ENCODE data around the gene ZNF584. TPM values are rescaled to one million over a fixed set of nuclear protein-coding genes. Genes with fewer than 3 reads are reported as not detected.

Gene ZNF584
- total RNA-seq, 2 donors from 2014 or later = 5.9 to 8.5 TPM

DNA sequence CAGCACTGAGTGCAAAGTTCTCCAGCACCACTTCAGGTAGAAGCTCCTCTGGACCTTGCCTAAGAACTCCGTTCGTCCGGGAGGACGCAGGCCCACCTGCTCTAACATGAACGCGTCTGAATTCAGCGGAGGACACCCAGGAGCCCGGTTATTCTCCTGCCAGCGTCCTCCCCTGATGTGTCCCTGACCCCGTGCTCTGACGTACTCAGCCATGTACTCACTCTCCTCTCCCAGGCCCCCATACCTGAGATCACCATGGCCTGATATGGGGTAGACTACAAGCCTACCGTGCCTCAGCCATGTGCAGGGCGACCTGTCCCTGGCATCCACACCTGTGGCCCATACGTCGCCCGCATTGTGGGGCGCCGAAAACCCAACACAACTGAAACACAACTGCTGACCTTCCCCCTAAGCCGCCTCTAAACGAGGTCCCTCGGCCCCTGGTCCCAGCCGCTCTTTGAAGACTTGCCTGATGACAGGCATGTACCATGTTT lies 744 bp upstream of the ZNF584 start:
- TF ChIP-seq, protein P1, sequence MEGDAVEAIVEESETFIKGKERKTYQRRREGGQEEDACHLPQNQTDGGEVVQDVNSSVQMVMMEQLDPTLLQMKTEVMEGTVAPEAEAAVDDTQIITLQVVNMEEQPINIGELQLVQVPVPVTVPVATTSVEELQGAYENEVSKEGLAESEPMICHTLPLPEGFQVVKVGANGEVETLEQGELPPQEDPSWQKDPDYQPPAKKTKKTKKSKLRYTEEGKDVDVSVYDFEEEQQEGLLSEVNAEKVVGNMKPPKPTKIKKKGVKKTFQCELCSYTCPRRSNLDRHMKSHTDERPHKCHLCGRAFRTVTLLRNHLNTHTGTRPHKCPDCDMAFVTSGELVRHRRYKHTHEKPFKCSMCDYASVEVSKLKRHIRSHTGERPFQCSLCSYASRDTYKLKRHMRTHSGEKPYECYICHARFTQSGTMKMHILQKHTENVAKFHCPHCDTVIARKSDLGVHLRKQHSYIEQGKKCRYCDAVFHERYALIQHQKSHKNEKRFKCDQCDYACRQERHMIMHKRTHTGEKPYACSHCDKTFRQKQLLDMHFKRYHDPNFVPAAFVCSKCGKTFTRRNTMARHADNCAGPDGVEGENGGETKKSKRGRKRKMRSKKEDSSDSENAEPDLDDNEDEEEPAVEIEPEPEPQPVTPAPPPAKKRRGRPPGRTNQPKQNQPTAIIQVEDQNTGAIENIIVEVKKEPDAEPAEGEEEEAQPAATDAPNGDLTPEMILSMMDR (IDR thresholded peaks at IDR 0.05) = no peak
- intact Hi-C loops (cut with DNase I) = no loop called here
- Histone ChIP-seq H3K4me3 (peak overlapping the region; percentile 87), H3K9me3 (no peaks in the 10 kb centered on the region), H3K27ac (peak overlapping the region; percentile 85), H3K4me1 (no peaks in the 10 kb centered on the region), H3K36me3 (no peaks in the 10 kb centered on the region), H3K27me3 (no peaks in the 10 kb centered on the region), H3K9ac (ENCODE audit: low read depth in 2 of 2, low read length in 2 of 2) (peak overlapping the region; percentile 89 to 90)
- DNase-seq = no peak

DNA sequence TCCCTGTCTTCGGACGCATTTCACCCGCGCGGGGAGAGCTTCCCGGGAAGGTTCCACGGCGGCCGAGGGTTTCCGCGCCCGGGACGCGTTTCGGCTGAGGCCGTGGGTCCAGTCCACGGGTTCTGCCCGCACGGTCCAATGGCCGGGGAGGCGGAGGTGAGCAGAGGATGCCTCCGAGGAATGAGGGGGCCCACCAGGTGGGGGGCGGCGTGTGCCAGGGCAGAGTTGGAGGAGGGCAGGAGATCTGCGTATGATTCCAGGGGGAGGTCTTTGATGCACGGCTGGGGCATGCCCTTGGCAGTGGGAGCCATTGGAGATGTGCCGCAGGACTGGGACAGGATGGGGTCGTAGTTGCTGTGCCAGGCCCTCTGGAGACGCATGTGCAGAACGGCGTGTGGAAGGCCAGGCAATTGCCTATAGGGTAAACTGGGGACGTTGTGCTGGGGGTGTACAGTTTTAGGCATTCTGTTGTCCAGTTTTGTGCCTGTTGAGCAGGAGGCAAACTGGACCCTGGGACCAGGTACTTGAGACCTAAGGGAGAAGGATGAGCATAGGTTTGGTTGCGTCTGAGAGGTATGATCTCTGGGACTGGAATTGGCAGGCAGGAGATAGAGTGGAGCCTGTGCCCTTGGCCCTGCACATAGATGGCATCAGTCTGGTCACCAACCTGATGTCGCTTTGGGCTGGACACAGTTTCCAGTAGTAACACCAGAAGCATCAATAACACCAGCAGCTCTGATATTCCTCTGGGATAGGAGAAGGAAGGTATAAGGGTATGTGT lies 751 bp downstream of the ZNF584 start:
- TF ChIP-seq, protein P1 (IDR thresholded peaks at IDR 0.05) = no peak
- H3K9ac ChIP-seq (ENCODE audit: low read depth in 2 of 2, low read length in 2 of 2) = peak overlapping the region; percentile 80 to 89
- DNase-seq = no peak
- H3K27ac ChIP-seq = peak overlapping the region; percentile 85
- H3K4me1 ChIP-seq = no peaks in the 10 kb centered on the region
- H3K27me3 ChIP-seq = no peaks in the 10 kb centered on the region
- H3K9me3 ChIP-seq = no peaks in the 10 kb centered on the region
- H3K4me3 ChIP-seq = peak overlapping the region; percentile 87
- intact Hi-C loops (cut with DNase I) = no loop called here
- H3K36me3 ChIP-seq = no peaks in the 10 kb centered on the region

DNA sequence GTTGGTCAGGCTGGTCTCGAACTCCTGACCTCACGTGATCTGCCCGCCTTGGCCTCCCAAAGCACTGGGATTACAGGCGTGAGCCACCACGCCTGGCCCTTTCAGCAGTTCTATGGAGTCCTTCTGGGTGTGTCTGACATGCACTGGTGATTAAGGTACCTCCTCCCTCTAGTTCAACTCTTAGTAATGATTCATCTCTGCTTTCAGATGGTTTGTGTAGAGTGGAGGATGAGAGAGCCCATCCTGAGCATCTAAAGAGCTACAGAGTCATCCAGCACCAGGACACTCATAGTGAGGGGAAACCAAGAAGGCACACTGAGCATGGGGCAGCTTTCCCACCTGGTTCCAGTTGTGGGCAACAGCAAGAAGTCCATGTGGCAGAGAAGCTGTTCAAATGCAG lies 8.2 kb downstream of the ZNF584 start:
- no peaks in the 10 kb centered on the region for H3K4me1 ChIP-seq
- H3K27me3 ChIP-seq = no peaks in the 10 kb centered on the region
- H3K36me3 ChIP-seq = peaks cover 11% of the 10 kb centered on the region
- H3K4me3 ChIP-seq = no peak overlapping the region
- intact Hi-C loops (cut with DNase I) = no loop called here
- no peak overlapping the region for H3K9ac ChIP-seq (ENCODE audit: low read depth in 2 of 2, low read length in 2 of 2)
- TF ChIP-seq, protein P1 (IDR thresholded peaks at IDR 0.05) = no peak
- no peaks in the 10 kb centered on the region for H3K9me3 ChIP-seq
- no peak overlapping the region for H3K27ac ChIP-seq
- DNase-seq = no peak

DNA sequence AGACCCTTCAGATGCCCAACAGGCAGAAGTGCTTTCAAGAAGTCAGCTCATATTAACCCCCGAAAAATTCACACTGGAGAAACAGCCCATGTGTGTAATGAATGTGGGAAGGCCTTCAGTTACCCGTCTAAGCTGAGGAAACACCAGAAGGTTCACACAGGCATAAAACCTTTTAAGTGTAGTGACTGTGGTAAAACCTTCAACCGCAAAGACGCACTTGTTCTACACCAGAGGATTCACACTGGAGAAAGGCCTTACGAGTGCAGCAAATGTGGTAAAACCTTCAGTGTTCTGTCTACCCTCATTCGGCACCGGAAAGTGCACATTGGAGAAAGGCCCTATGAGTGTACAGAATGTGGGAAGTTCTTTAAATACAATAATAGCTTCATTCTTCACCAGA lies 8.6 kb downstream of the ZNF584 start:
- TF ChIP-seq, protein P1 (IDR thresholded peaks at IDR 0.05) = no peak
- no peak for DNase-seq
- Histone ChIP-seq H3K4me1 (no peaks in the 10 kb centered on the region), H3K9ac (ENCODE audit: low read depth in 2 of 2, low read length in 2 of 2) (no peak overlapping the region), H3K27me3 (no peaks in the 10 kb centered on the region), H3K27ac (no peak overlapping the region), H3K36me3 (peaks cover 11% of the 10 kb centered on the region), H3K9me3 (no peaks in the 10 kb centered on the region), H3K4me3 (no peak overlapping the region)
- intact Hi-C loops (cut with DNase I) = no loop called here

DNA sequence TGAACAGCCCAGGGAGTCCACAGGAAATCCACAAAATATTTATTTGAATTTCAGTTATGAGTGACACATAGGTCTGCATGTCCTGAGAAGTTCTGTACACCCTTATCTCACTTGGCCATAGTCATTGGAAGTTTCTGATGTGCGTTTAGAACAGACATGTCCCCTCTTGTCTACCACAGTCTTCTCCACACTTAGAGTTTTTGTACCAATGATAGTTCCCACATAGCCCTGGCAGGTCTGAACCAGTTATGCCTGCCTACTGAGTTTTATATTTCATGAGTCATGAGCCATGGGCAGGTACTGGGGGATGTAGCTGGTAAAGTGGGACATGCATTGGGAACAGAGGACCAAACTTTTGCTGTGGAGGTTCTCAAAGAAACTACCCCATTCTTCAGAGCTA lies 20.2 kb downstream of the ZNF584 start:
- H3K27me3 ChIP-seq = no peaks in the 10 kb centered on the region
- H3K9ac ChIP-seq (ENCODE audit: low read depth in 2 of 2, low read length in 2 of 2) = no peak overlapping the region
- intact Hi-C loops (cut with DNase I) = no loop called here

More for the DNA sequence above, 20.2 kb downstream of the ZNF584 start:
- H3K4me3 ChIP-seq = no peak overlapping the region
- no peak overlapping the region for H3K27ac ChIP-seq
- DNase-seq = no peak
- TF ChIP-seq, protein P1 (IDR thresholded peaks at IDR 0.05) = no peak
- no peaks in the 10 kb centered on the region for H3K4me1 ChIP-seq
- H3K36me3 ChIP-seq = peaks cover 4% of the 10 kb centered on the region
- peaks cover 12% of the 10 kb centered on the region for H3K9me3 ChIP-seq

All from colonic mucosa (tissue), 4 donors.